ENCODE results near the gene FRMD1.

FRMD1 gene

GRCh38 chr6:168030908-168031307, 48.1 kb downstream of the FRMD1 start:
- Histone ChIP-seq H3K4me3 (ENCODE audit: insufficient read depth in 1 of 2, low read depth in 1 of 2, low read length in 2 of 2) (no peak overlapping the region), H3K36me3 (ENCODE audit: control insufficient read depth in 1 of 2, insufficient read depth in 2 of 2, low read depth in 1 of 2, low read length in 2 of 2) (no peaks in the 10 kb centered on the region), H4K8ac (ENCODE audit: low read length) (no peak overlapping the region), H3K9ac (ENCODE audit: low read length) (no peak overlapping the region), H3K9me3 (ENCODE audit: control insufficient read depth, low read length) (no peaks in the 10 kb centered on the region), H3K27ac (ENCODE audit: low read length, poor library complexity, severe bottlenecking) (no peak overlapping the region), H2BK12ac (ENCODE audit: low read length in 2 of 2) (peak overlapping the region; percentile 29 to 88), H3K4me2 (ENCODE audit: low read length, poor library complexity, severe bottlenecking) (no peak overlapping the region), H3K79me1 (replicated peaks; ENCODE audit: low read length, poor library complexity, severe bottlenecking) (no peaks in the 10 kb centered on the region), H2BK5ac (ENCODE audit: low read depth, low read length, poor library complexity, severe bottlenecking) (no peak overlapping the region), H3K14ac (ENCODE audit: low read length in 2 of 2) (no peak overlapping the region), H3K4me1 (ENCODE audit: control insufficient read depth, insufficient read depth, low read depth, low read length) (peaks cover 4% of the 10 kb centered on the region), H2BK15ac (ENCODE audit: low read depth, poor library complexity, severe bottlenecking) (no peak overlapping the region), H3K4ac (ENCODE audit: low read depth in 1 of 2, low read length in 2 of 2) (no peak overlapping the region), H3K23ac (ENCODE audit: low read length in 2 of 2) (no peak overlapping the region), H3K27me3 (ENCODE audit: control insufficient read depth in 1 of 2, insufficient read depth in 1 of 2, low read length in 2 of 2) (peaks cover 0 to under 1% of the 10 kb centered on the region in 2 experiments), H4K91ac (ENCODE audit: low read length) (no peak overlapping the region), H3K18ac (ENCODE audit: low read depth in 1 of 2, low read length in 2 of 2) (peak overlapping the region; percentile 5), H2BK120ac (ENCODE audit: low read depth, low read length) (no peak overlapping the region), H2AK5ac (ENCODE audit: low read length, severe bottlenecking) (no peak overlapping the region), H2AFZ (ENCODE audit: low read depth, low read length) (no peak overlapping the region)
- no peak for DNase-seq
- WGBS = 91% methylated on average over 2 of the region's 2 CpGs

GRCh38 chr6:168030218-168030746, 48.7 kb downstream of the FRMD1 start:
- no peaks in the 10 kb centered on the region for H3K36me3 ChIP-seq (ENCODE audit: control insufficient read depth in 1 of 2, insufficient read depth in 2 of 2, low read depth in 1 of 2, low read length in 2 of 2)
- no peaks in the 10 kb centered on the region for H3K79me1 ChIP-seq (replicated peaks; ENCODE audit: low read length, poor library complexity, severe bottlenecking)
- no peak overlapping the region for H2BK5ac ChIP-seq (ENCODE audit: low read depth, low read length, poor library complexity, severe bottlenecking)
- 77% methylated on average over 5 of the region's 5 CpGs for WGBS
- no peaks in the 10 kb centered on the region for H3K9me3 ChIP-seq (ENCODE audit: control insufficient read depth, low read length)
- no peak overlapping the region for H2BK12ac ChIP-seq (ENCODE audit: low read length in 2 of 2)
- H4K91ac ChIP-seq (ENCODE audit: low read length) = no peak overlapping the region
- H3K4me1 ChIP-seq (ENCODE audit: control insufficient read depth, insufficient read depth, low read depth, low read length) = peaks cover 4% of the 10 kb centered on the region
- H3K9ac ChIP-seq (ENCODE audit: low read length) = no peak overlapping the region
- H2BK120ac ChIP-seq (ENCODE audit: low read depth, low read length) = no peak overlapping the region
- H3K4ac ChIP-seq (ENCODE audit: low read depth in 1 of 2, low read length in 2 of 2) = no peak overlapping the region
- H3K4me3 ChIP-seq (ENCODE audit: insufficient read depth in 1 of 2, low read depth in 1 of 2, low read length in 2 of 2) = no peak overlapping the region
- H2BK15ac ChIP-seq (ENCODE audit: low read depth, poor library complexity, severe bottlenecking) = no peak overlapping the region
- H3K18ac ChIP-seq (ENCODE audit: low read depth in 1 of 2, low read length in 2 of 2) = no peak overlapping the region
- no peak overlapping the region for H2AK5ac ChIP-seq (ENCODE audit: low read length, severe bottlenecking)
- no peak overlapping the region for H4K8ac ChIP-seq (ENCODE audit: low read length)
- H3K23ac ChIP-seq (ENCODE audit: low read length in 2 of 2) = no peak overlapping the region
- H3K4me2 ChIP-seq (ENCODE audit: low read length, poor library complexity, severe bottlenecking) = no peak overlapping the region
- H3K27me3 ChIP-seq (ENCODE audit: control insufficient read depth in 1 of 2, insufficient read depth in 1 of 2, low read length in 2 of 2) = peaks cover 0 to 4% of the 10 kb centered on the region in 2 experiments
- no peak overlapping the region for H2AFZ ChIP-seq (ENCODE audit: low read depth, low read length)
- H3K27ac ChIP-seq (ENCODE audit: low read length, poor library complexity, severe bottlenecking) = no peak overlapping the region
- no peak for DNase-seq
- H3K14ac ChIP-seq (ENCODE audit: low read length in 2 of 2) = no peak overlapping the region

GRCh38 chr6:168029459-168030217, 49.4 kb downstream of the FRMD1 start:
- WGBS = 80% methylated on average over 12 of the region's 14 CpGs
- no peak overlapping the region for H3K4me2 ChIP-seq (ENCODE audit: low read length, poor library complexity, severe bottlenecking)
- no peak overlapping the region for H3K9ac ChIP-seq (ENCODE audit: low read length)
- peak overlapping the region; percentile 48 for H4K8ac ChIP-seq (ENCODE audit: low read length)
- peak overlapping the region; percentile 52 to 70 for H3K18ac ChIP-seq (ENCODE audit: low read depth in 1 of 2, low read length in 2 of 2)
- peak overlapping the region in 1 of 2 experiments; percentile 76 for H3K14ac ChIP-seq (ENCODE audit: low read length in 2 of 2)
- peaks cover 6% of the 10 kb centered on the region for H3K4me1 ChIP-seq (ENCODE audit: control insufficient read depth, insufficient read depth, low read depth, low read length)
- no peaks in the 10 kb centered on the region for H3K79me1 ChIP-seq (replicated peaks; ENCODE audit: low read length, poor library complexity, severe bottlenecking)
- peak overlapping the region; percentile 59 to 64 for H2BK12ac ChIP-seq (ENCODE audit: low read length in 2 of 2)
- no peaks in the 10 kb centered on the region for H3K36me3 ChIP-seq (ENCODE audit: control insufficient read depth in 1 of 2, insufficient read depth in 2 of 2, low read depth in 1 of 2, low read length in 2 of 2)
- H3K27me3 ChIP-seq (ENCODE audit: control insufficient read depth in 1 of 2, insufficient read depth in 1 of 2, low read length in 2 of 2) = peaks cover 0 to 4% of the 10 kb centered on the region in 2 experiments
- no peak overlapping the region for H3K4me3 ChIP-seq (ENCODE audit: insufficient read depth in 1 of 2, low read depth in 1 of 2, low read length in 2 of 2)
- no peak for DNase-seq
- no peak overlapping the region for H3K27ac ChIP-seq (ENCODE audit: low read length, poor library complexity, severe bottlenecking)
- no peak overlapping the region for H2BK5ac ChIP-seq (ENCODE audit: low read depth, low read length, poor library complexity, severe bottlenecking)
- no peak overlapping the region for H2AK5ac ChIP-seq (ENCODE audit: low read length, severe bottlenecking)
- H2AFZ ChIP-seq (ENCODE audit: low read depth, low read length) = no peak overlapping the region
- no peak overlapping the region for H4K91ac ChIP-seq (ENCODE audit: low read length)
- H3K4ac ChIP-seq (ENCODE audit: low read depth in 1 of 2, low read length in 2 of 2) = peak overlapping the region; percentile 24 to 59
- H3K23ac ChIP-seq (ENCODE audit: low read length in 2 of 2) = peak overlapping the region in 1 of 2 experiments; percentile 65
- no peaks in the 10 kb centered on the region for H3K9me3 ChIP-seq (ENCODE audit: control insufficient read depth, low read length)
- no peak overlapping the region for H2BK120ac ChIP-seq (ENCODE audit: low read depth, low read length)
- no peak overlapping the region for H2BK15ac ChIP-seq (ENCODE audit: low read depth, poor library complexity, severe bottlenecking)

- Histone ChIP-seq H2BK5ac (ENCODE audit: low read depth, low read length, poor library complexity, severe bottlenecking) (no peak overlapping the region), H3K27me3 (ENCODE audit: control insufficient read depth in 1 of 2, insufficient read depth in 1 of 2, low read length in 2 of 2) (peaks cover 0 to 4% of the 10 kb centered on the region in 2 experiments), H3K4ac (ENCODE audit: low read depth in 1 of 2, low read length in 2 of 2) (no peak overlapping the region), H4K91ac (ENCODE audit: low read length) (no peak overlapping the region), H2BK15ac (ENCODE audit: low read depth, poor library complexity, severe bottlenecking) (no peak overlapping the region), H2AK5ac (ENCODE audit: low read length, severe bottlenecking) (no peak overlapping the region), H2BK120ac (ENCODE audit: low read depth, low read length) (no peak overlapping the region), H3K36me3 (ENCODE audit: control insufficient read depth in 1 of 2, insufficient read depth in 2 of 2, low read depth in 1 of 2, low read length in 2 of 2) (no peaks in the 10 kb centered on the region), H3K18ac (ENCODE audit: low read depth in 1 of 2, low read length in 2 of 2) (no peak overlapping the region), H4K8ac (ENCODE audit: low read length) (peak overlapping the region; percentile 38), H3K9me3 (ENCODE audit: control insufficient read depth, low read length) (no peaks in the 10 kb centered on the region), H2BK12ac (ENCODE audit: low read length in 2 of 2) (no peak overlapping the region), H3K14ac (ENCODE audit: low read length in 2 of 2) (no peak overlapping the region), H3K4me2 (ENCODE audit: low read length, poor library complexity, severe bottlenecking) (no peak overlapping the region), H3K27ac (ENCODE audit: low read length, poor library complexity, severe bottlenecking) (no peak overlapping the region), H3K4me1 (ENCODE audit: control insufficient read depth, insufficient read depth, low read depth, low read length) (peaks cover 6% of the 10 kb centered on the region), H3K4me3 (ENCODE audit: insufficient read depth in 1 of 2, low read depth in 1 of 2, low read length in 2 of 2) (no peak overlapping the region), H2AFZ (ENCODE audit: low read depth, low read length) (no peak overlapping the region), H3K79me1 (replicated peaks; ENCODE audit: low read length, poor library complexity, severe bottlenecking) (no peaks in the 10 kb centered on the region), H3K9ac (ENCODE audit: low read length) (no peak overlapping the region), H3K23ac (ENCODE audit: low read length in 2 of 2) (no peak overlapping the region)
- DNase-seq = no peak
- WGBS = 99% methylated on average over 9 of the region's 9 CpGs
Observed at GRCh38 chr6:168028181-168028580, 50.8 kb downstream of the FRMD1 start.

Measured in mesenchymal stem cell (in vitro differentiated cells and primary cell).